Sigmoid colon (tissue), 4 donors: ENCODE results near the gene GDF2.

ENCODE experiments used
- CTCF ChIP-seq, 4 experiments: fragments of 450-650 bp in 3 of 4; fragments of 200-600 bp in 1 of 4; IDR thresholded peaks; one replicate each; pipeline ENCODE4 v1.5.1; 2016 to 2019; ENCODE audit warnings: antibody characterized with exemption in 4 of 4, mild to moderate bottlenecking in 3 of 4, moderate library complexity in 2 of 4
- EP300 ChIP-seq, 4 donors: sonication (generic); formaldehyde crosslinking; IDR thresholded peaks; one replicate each; pipeline ENCODE4 v1.6.1; 2017; ENCODE audit warnings: antibody characterized with exemption in 4 of 4
- POLR2A ChIP-seq, 2 donors: fragments of 450-650 bp; IDR thresholded peaks; one replicate each; pipeline ENCODE4 v1.6.1; 2016; ENCODE audit warnings: antibody characterized with exemption in 2 of 2, mild to moderate bottlenecking in 2 of 2, moderate library complexity in 2 of 2
- POLR2AphosphoS5 ChIP-seq, 4 donors: sonication (generic); formaldehyde crosslinking; IDR thresholded peaks; one replicate each; pipeline ENCODE4 v1.6.1; 2017; ENCODE audit warnings: antibody characterized with exemption in 4 of 4

- TF ChIP-seq CTCF (IDR thresholded peaks at IDR 0.05): no peak
- TF ChIP-seq POLR2A (IDR thresholded peaks at IDR 0.05): no peak
- TF ChIP-seq POLR2AphosphoS5 (IDR thresholded peaks at IDR 0.05): no peak
- TF ChIP-seq EP300 (IDR thresholded peaks at IDR 0.05): no peak
These were observed 10.1 kb downstream of the GDF2 start for GRCh38 chr10:47332371-47332770.
